K562 (cell line): ENCODE results near the gene YKT6. TPM values are rescaled to one million over a fixed set of nuclear protein-coding genes. Genes with fewer than 3 reads are reported as not detected.
A peak's percentile ranks its signal among the peaks of the same experiment; 100 is the strongest.

Experiments used
- ATAC-seq: fragments of 200-7000 bp; cut with Tn5 transposase; 3 replicates; pipeline ENCODE4 v1.9.1; 2020; ENCODE audit warnings: moderate library complexity
- BruUV-seq: library from RNA; stranded (reverse); fragments of 400-500 nt; replicated peaks from 2 replicates; lab custom pipeline; 2021; lab: Mats Ljungman, UMichigan
- CTCF ChIA-PET: fragments of 300-600 bp; formaldehyde crosslinking; extraction: SDS; loops from one replicate; lab custom pipeline; 2021; ENCODE audit warnings: low intra/inter-chr PET ratio; lab: Yijun Ruan, JAX
- POLR2A ChIA-PET: fragments of 300-600, 350-650 bp; sonication (Branson Sonifier 250); formaldehyde crosslinking; extraction: SDS; loops from one replicate; lab custom pipeline; 2021; ENCODE audit warnings: antibody characterized with exemption, inconsistent platforms; lab: Yijun Ruan, JAX
- DNase-seq, 4 experiments: peaks; one replicate each; pipeline versions ENCODE4 v3.0.0 to v3.0.0-alpha.2; 2011 to 2018; ENCODE audit warnings: low spot score in 3 of 4, mixed read lengths in 3 of 4; ENCODE audit errors: extremely low read depth in 1 of 4
- FAIRE-seq: peaks from 2 replicates; lab custom pipeline; 2011; peaks lifted over from hg19 to GRCh38; lab: Jason Lieb, UNC
- H2AFZ ChIP-seq: 2 replicates; pipeline ENCODE4 v1.6.0; 2011; ENCODE audit warnings: low read depth, low read length, control low read depth, inconsistent platforms
- H3K27ac ChIP-seq: fragments of 200-600 bp; 3 replicates; pipeline ENCODE4 v1.8.0; 2011; ENCODE audit warnings: low read depth, mild to moderate bottlenecking, control low read depth, inconsistent platforms, low read length, moderate library complexity, mixed read lengths; ENCODE audit errors: extremely low read depth
- H3K27me3 ChIP-seq, 2 experiments: fragments of 300-600 bp in 1 of 2; 2 replicates in 1 of 2; 3 replicates in 1 of 2; pipeline versions ENCODE4 v1.6.0 to v1.8.0; 2011; ENCODE audit warnings: inconsistent platforms in 2 of 2, low read length in 2 of 2, mild to moderate bottlenecking in 1 of 2, mixed read lengths in 1 of 2, moderate library complexity in 1 of 2; ENCODE audit not compliant: control insufficient read depth in 2 of 2, insufficient read depth in 2 of 2
- H3K36me3 ChIP-seq: fragments of 300-600 bp; 3 replicates; pipeline ENCODE4 v1.8.0; 2011; ENCODE audit warnings: mild to moderate bottlenecking, low read length, inconsistent platforms; ENCODE audit not compliant: control insufficient read depth, insufficient read depth
- H3K4me1 ChIP-seq, 2 experiments: fragments of 200-600 bp in 1 of 2; replicated peaks in 1 of 2; 2 replicates in 1 of 2; 3 replicates in 1 of 2; pipeline versions ENCODE4 v1.5.1 to v1.8.0; 2011; ENCODE audit warnings: inconsistent platforms in 2 of 2, low read length in 2 of 2, mild to moderate bottlenecking in 1 of 2, mixed read lengths in 1 of 2, moderate library complexity in 1 of 2; ENCODE audit not compliant: control insufficient read depth in 2 of 2, insufficient read depth in 2 of 2
- H3K4me2 ChIP-seq: 2 replicates; pipeline ENCODE4 v1.6.1; 2011; ENCODE audit warnings: low read length, control low read depth, inconsistent platforms, mixed read lengths; ENCODE audit not compliant: insufficient read depth
- H3K4me3 ChIP-seq: fragments of 200-600 bp; sonication (generic), shearing (Covaris generic); 2 replicates; pipeline ENCODE4 v1.5.1; 2016; ENCODE audit warnings: control low read depth, inconsistent platforms
- H3K79me2 ChIP-seq: fragments of 200-600 bp; 3 replicates; pipeline ENCODE4 v1.8.0; 2011; ENCODE audit warnings: low read length, inconsistent platforms; ENCODE audit not compliant: control insufficient read depth, insufficient read depth
- H3K9ac ChIP-seq, 2 experiments: 2 replicates each; pipeline versions ENCODE4 v1.6.0 to v1.6.1; 2011; ENCODE audit warnings: low read depth in 2 of 2, low read length in 2 of 2, control low read depth in 1 of 2, inconsistent platforms in 1 of 2, mild to moderate bottlenecking in 1 of 2, mixed read lengths in 1 of 2; ENCODE audit not compliant: insufficient read depth in 1 of 2
- H3K9me1 ChIP-seq: one replicate; pipeline ENCODE4 v1.6.0; 2011; ENCODE audit warnings: inconsistent platforms, mild to moderate bottlenecking, low read length, moderate library complexity; ENCODE audit not compliant: control insufficient read depth, insufficient read depth
- H3K9me3 ChIP-seq: replicated peaks from 2 replicates; pipeline ENCODE4 v1.5.1; 2011; ENCODE audit warnings: low read depth, low read length, inconsistent platforms; ENCODE audit not compliant: control insufficient read depth, insufficient read depth
- H4K20me1 ChIP-seq: replicated peaks from 2 replicates; pipeline ENCODE4 v1.6.1; 2011; ENCODE audit warnings: low read length, inconsistent platforms, mixed read lengths; ENCODE audit not compliant: control insufficient read depth, insufficient read depth
- BRF1 ChIP-seq: IDR thresholded peaks from 3 replicates; pipeline ENCODE4 v1.6.1; 2011; ENCODE audit warnings: borderline replicate concordance, mild to moderate bottlenecking; ENCODE audit not compliant: insufficient read length; ENCODE audit errors: extremely low read depth
- C11orf30 ChIP-seq: fragments of 450-650 bp; IDR thresholded peaks from 2 replicates; pipeline ENCODE4 v1.6.1; 2016; ENCODE audit warnings: low read depth, mild to moderate bottlenecking
- ESRRB ChIP-seq: fragments of 250-450 bp; sonication (Bioruptor Pico); IDR thresholded peaks from 2 replicates; pipeline ENCODE4 v1.5.0; 2020; ENCODE audit warnings: mild to moderate bottlenecking, moderate library complexity, borderline replicate concordance
- HMBOX1 ChIP-seq: sonication (generic); IDR thresholded peaks from 2 replicates; pipeline ENCODE4 v1.6.1; 2016
- HSF4 ChIP-seq: fragments of 250-450 bp; sonication (Bioruptor Pico); IDR thresholded peaks from 2 replicates; pipeline ENCODE4 v2.1.2; 2022; ENCODE audit warnings: mild to moderate bottlenecking, moderate library complexity, borderline replicate concordance
- LCOR ChIP-seq: sonication (generic); formaldehyde crosslinking; IDR thresholded peaks from 2 replicates; pipeline ENCODE4 v1.8.0; 2022; ENCODE audit warnings: mild to moderate bottlenecking, missing genetic modification reagents
- MAFG ChIP-seq: fragments of 450-650 bp; conservative IDR thresholded peaks from 2 replicates; pipeline ENCODE4 v1.6.1; 2016; ENCODE audit warnings: missing genetic modification characterization, missing compliant biosample characterization
- MTF1 ChIP-seq: fragments of 250-450 bp; sonication (Bioruptor Pico); IDR thresholded peaks from 2 replicates; pipeline ENCODE4 v1.9.0; 2021; ENCODE audit warnings: moderate library complexity, mild to moderate bottlenecking, inconsistent platforms, borderline replicate concordance
- NBN ChIP-seq: fragments of 450-650 bp; IDR thresholded peaks from 2 replicates; pipeline ENCODE4 v1.6.1; 2016; ENCODE audit warnings: low read depth, mild to moderate bottlenecking
- TBL1XR1 ChIP-seq, 2 experiments: IDR thresholded peaks; 2 replicates each; pipeline ENCODE4 v1.6.1; 2012; ENCODE audit warnings: improper control_type of control experiment in 2 of 2, low read length in 2 of 2, mild to moderate bottlenecking in 1 of 2
- ZNF316 ChIP-seq: fragments of 450-650 bp; IDR thresholded peaks from 2 replicates; pipeline ENCODE4 v1.6.1; 2016
- ZNF445 ChIP-seq: fragments of 250-450 bp; sonication (Bioruptor Pico); IDR thresholded peaks from 2 replicates; pipeline ENCODE4 v1.4.0; 2020; ENCODE audit warnings: low read depth, mild to moderate bottlenecking, moderate library complexity
- ZNF561 ChIP-seq: fragments of 450-650 bp; formaldehyde crosslinking; conservative IDR thresholded peaks from 2 replicates; pipeline ENCODE4 v1.4.0; 2020; ENCODE audit warnings: mild to moderate bottlenecking, moderate library complexity
- WGBS: fragments of 100-300 bp; shearing (Covaris generic); methylation state at CpG from one replicate; pipeline ENCODE4 v1.1.6; 2016; ENCODE audit warnings: low coverage, mixed read lengths; ENCODE audit not compliant: insufficient coverage; ENCODE audit errors: missing lambda C conversion rate; 5-methylcytosine and 5-hydroxymethylcytosine counted together
- in situ Hi-C: fragments of 300-500 bp; cut with MboI; formaldehyde crosslinking; loops from 4 replicates; pipeline ENCODE4 v1.15.0; 2018; ENCODE audit warnings: inconsistent platforms, mixed read lengths
- intact Hi-C: fragments of 100-400 bp; cut with micrococcal nuclease; formaldehyde crosslinking; loops from 2 replicates; pipeline ENCODE4 v1.14.2; 2022
- polyA plus RNA-seq, 8 experiments: library from polyadenylated mRNA; depleted of rRNA in 4 of 8; stranded (reverse) in 5 of 8; unstranded in 3 of 8; fragments of >200 nt; fragmentation: Nextera tagmentation in 2 of 8; fragmentation: Illumina TruSeq in 1 of 8; extraction: Ambion mirVana in 2 of 8; extraction: Trizol in 1 of 8; gene quantifications; 2 replicates each; pipeline versions ENCODE4 v1.2.1 to v1.2.3, GENCODE V29; 2011 to 2014; ENCODE audit warnings: inconsistent platforms in 1 of 8, missing spikeins in 1 of 8
- total RNA-seq, 7 experiments: library from RNA; depleted of rRNA in 6 of 7; stranded (reverse); fragments of >200 nt in 6 of 7; fragmentation: Illumina TruSeq in 2 of 7; extraction: Trizol in 2 of 7; gene quantifications; 2 replicates each; pipeline versions ENCODE4 v1.2.1 to v1.2.3, GENCODE V29; 2011 to 2021; ENCODE audit warnings: low replicate concordance in 1 of 7
- TF ChIP-seq, protein P1 (sequence below): fragments of 450-650 bp; IDR thresholded peaks from 2 replicates; pipeline ENCODE4 v1.6.1; 2018; ENCODE audit not compliant: partially characterized antibody

The YKT6 gene
- total and polyA plus RNA-seq, 9 of the 15 experiments (the other 6 are each of a cell fraction or from before 2014, with no cell fraction given): 1.6 to 90.6 (median 75.1) TPM

- peaks cover 3% of the 10 kb centered on the region; the same call in 1 of the 2 replicates for H3K9me3 ChIP-seq
- FAIRE-seq (no peak), DNase-seq (no peak), ATAC-seq (no peak)
- H2AFZ ChIP-seq: no peak overlapping the region
- H3K27me3 ChIP-seq: peaks cover 5 to 30% of the 10 kb centered on the region in 2 experiments; a peak in 2 of 5 replicates
- H3K36me3 ChIP-seq: no peaks in the 10 kb centered on the region
- intact Hi-C loops (no loop called here), in situ Hi-C loops (no loop called here)
- H3K4me3 ChIP-seq: no peak overlapping the region
- 16% methylated on average over 9 of the region's 9 CpGs for WGBS
- H3K79me2 ChIP-seq: no peaks in the 10 kb centered on the region
- ChIA-PET CTCF (no interaction called here), POLR2A (interaction anchor here (0.6 to 1.7 kb wide), 3 partner anchors 9 to 106 kb away, joined by 3 to 4 read pairs (median 3); no protein-coding TSS in a partner anchor)
- H3K9me1 ChIP-seq: no peaks in the 10 kb centered on the region
- H3K27ac ChIP-seq: no peak overlapping the region
- H3K4me2 ChIP-seq: no peak overlapping the region
- no TSS peak for BruUV-seq
- H3K9ac ChIP-seq: peak overlapping the region in 1 of 2 experiments; percentile 46; a peak in 1 of 4 replicates
- peaks cover 0 to 5% of the 10 kb centered on the region in 2 experiments; a peak in 1 of 5 replicates for H3K4me1 ChIP-seq
- H4K20me1 ChIP-seq: no peaks in the 10 kb centered on the region
- TF ChIP-seq HMBOX1: no peak
- no peak for TF ChIP-seq TBL1XR1 (IDR thresholded peaks at IDR 0.05; ENCODE audit: low read length in 2 of 2)
- TF ChIP-seq HSF4 (CRISPR knock-in tag): no peak
- TF ChIP-seq LCOR: no peak
- TF ChIP-seq NBN: no peak
- TF ChIP-seq MAFG: peak; percentile 47
- TF ChIP-seq ZNF316: peak; percentile 77
- TF ChIP-seq ZNF561: no peak
- no peak for TF ChIP-seq BRF1
- TF ChIP-seq ESRRB: no peak
- TF ChIP-seq C11orf30: peak; percentile 64
- no peak for TF ChIP-seq MTF1 (CRISPR knock-in tag)
- TF ChIP-seq, protein P1, sequence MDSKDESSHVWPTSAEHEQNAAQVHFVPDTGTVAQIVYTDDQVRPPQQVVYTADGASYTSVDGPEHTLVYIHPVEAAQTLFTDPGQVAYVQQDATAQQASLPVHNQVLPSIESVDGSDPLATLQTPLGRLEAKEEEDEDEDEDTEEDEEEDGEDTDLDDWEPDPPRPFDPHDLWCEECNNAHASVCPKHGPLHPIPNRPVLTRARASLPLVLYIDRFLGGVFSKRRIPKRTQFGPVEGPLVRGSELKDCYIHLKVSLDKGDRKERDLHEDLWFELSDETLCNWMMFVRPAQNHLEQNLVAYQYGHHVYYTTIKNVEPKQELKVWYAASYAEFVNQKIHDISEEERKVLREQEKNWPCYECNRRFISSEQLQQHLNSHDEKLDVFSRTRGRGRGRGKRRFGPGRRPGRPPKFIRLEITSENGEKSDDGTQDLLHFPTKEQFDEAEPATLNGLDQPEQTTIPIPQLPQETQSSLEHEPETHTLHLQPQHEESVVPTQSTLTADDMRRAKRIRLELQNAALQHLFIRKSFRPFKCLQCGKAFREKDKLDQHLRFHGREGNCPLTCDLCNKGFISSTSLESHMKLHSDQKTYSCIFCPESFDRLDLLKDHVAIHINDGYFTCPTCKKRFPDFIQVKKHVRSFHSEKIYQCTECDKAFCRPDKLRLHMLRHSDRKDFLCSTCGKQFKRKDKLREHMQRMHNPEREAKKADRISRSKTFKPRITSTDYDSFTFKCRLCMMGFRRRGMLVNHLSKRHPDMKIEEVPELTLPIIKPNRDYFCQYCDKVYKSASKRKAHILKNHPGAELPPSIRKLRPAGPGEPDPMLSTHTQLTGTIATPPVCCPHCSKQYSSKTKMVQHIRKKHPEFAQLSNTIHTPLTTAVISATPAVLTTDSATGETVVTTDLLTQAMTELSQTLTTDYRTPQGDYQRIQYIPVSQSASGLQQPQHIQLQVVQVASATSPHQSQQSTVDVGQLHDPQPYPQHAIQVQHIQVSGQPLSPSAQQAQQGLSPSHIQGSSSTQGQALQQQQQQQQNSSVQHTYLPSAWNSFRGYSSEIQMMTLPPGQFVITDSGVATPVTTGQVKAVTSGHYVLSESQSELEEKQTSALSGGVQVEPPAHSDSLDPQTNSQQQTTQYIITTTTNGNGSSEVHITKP: no peak
- TF ChIP-seq ZNF445: no peak
These were observed 13.0 kb upstream of the YKT6 start for GRCh38 chr7:44187636-44188416.
